OCI-LY1 (cell line): ENCODE measurements around the gene ZNF254.

ENCODE experiments used
- H2AFZ ChIP-seq: fragments of 200-600 bp; sonication (generic), shearing (Covaris generic); 2 replicates; pipeline ENCODE4 v1.6.0; 2014; ENCODE audit warnings: antibody characterized with exemption, mild to moderate bottlenecking, low read length
- H3F3A ChIP-seq: fragments of 200-600 bp; sonication (generic), shearing (Covaris generic); 2 replicates; pipeline ENCODE4 v1.6.0; 2014; ENCODE audit warnings: mild to moderate bottlenecking, antibody characterized with exemption, low read length, moderate library complexity; ENCODE audit not compliant: insufficient read depth
- H3K27ac ChIP-seq: fragments of 200-600 bp; sonication (generic); 2 replicates; pipeline ENCODE4 v1.5.1; 2014; ENCODE audit warnings: low read length, mixed run types, mild to moderate bottlenecking, low read depth; ENCODE audit not compliant: poor library complexity, severe bottlenecking
- H3K27me3 ChIP-seq: fragments of 200-600 bp; sonication (generic); 2 replicates; pipeline ENCODE4 v1.6.0; 2014; ENCODE audit warnings: antibody characterized with exemption, mild to moderate bottlenecking, low read length, moderate library complexity; ENCODE audit not compliant: insufficient read depth
- H3K36me3 ChIP-seq: fragments of 200-600 bp; sonication (generic); 2 replicates; pipeline ENCODE4 v1.6.1; 2014; ENCODE audit warnings: mild to moderate bottlenecking, antibody characterized with exemption, low read length, moderate library complexity, mixed read lengths; ENCODE audit not compliant: insufficient read depth
- H3K4me1 ChIP-seq: fragments of 200-600 bp; sonication (generic); 2 replicates; pipeline ENCODE4 v1.5.1; 2014; ENCODE audit warnings: mild to moderate bottlenecking, low read length, moderate library complexity; ENCODE audit not compliant: insufficient read depth, severe bottlenecking
- H3K4me2 ChIP-seq: fragments of 200-600 bp; sonication (generic), shearing (Covaris generic); 2 replicates; pipeline ENCODE4 v1.6.1; 2014; ENCODE audit warnings: low read length
- H3K4me3 ChIP-seq: fragments of 200-600 bp; sonication (generic); 2 replicates; pipeline ENCODE4 v1.5.1; 2014; ENCODE audit warnings: low read length, low read depth, mild to moderate bottlenecking, mixed read lengths; ENCODE audit not compliant: poor library complexity, severe bottlenecking
- H3K79me2 ChIP-seq: fragments of 200-600 bp; shearing (Covaris generic); 2 replicates; pipeline ENCODE4 v1.6.1; 2016; ENCODE audit warnings: mixed run types, low read length, mixed read lengths; ENCODE audit not compliant: insufficient read depth
- H3K9ac ChIP-seq: fragments of 200-600 bp; sonication (generic), shearing (Covaris generic); 2 replicates; pipeline ENCODE4 v1.6.1; 2014; ENCODE audit warnings: mild to moderate bottlenecking, low read length, mixed read lengths
- H3K9me2 ChIP-seq: fragments of 200-600 bp; sonication (generic), shearing (Covaris generic); 2 replicates; pipeline ENCODE4 v1.6.1; 2014; ENCODE audit warnings: low read depth, mild to moderate bottlenecking, low read length, mixed read lengths
- H3K9me3 ChIP-seq: fragments of 200-600 bp; shearing (Covaris generic); 2 replicates; pipeline ENCODE4 v1.6.1; 2014; ENCODE audit warnings: low read length, mixed read lengths
- H4K20me1 ChIP-seq: fragments of 200-600 bp; sonication (generic), shearing (Covaris generic); 2 replicates; pipeline ENCODE4 v1.6.0; 2016; ENCODE audit warnings: mild to moderate bottlenecking, low read length; ENCODE audit not compliant: insufficient read depth
- CTCF ChIP-seq: fragments of 200-600 bp; sonication (generic), shearing (Covaris generic); IDR thresholded peaks from 2 replicates; pipeline ENCODE4 v1.5.1; 2017; ENCODE audit warnings: mild to moderate bottlenecking, antibody characterized with exemption, low read length, moderate library complexity, mixed read lengths
- EZH2 ChIP-seq: fragments of 200-600 bp; sonication (generic), shearing (Covaris generic); IDR thresholded peaks from 2 replicates; pipeline ENCODE4 v1.8.0; 2017; ENCODE audit warnings: borderline replicate concordance, mixed run types, mild to moderate bottlenecking, antibody characterized with exemption, low read length, moderate library complexity, mixed read lengths

The ZNF254 gene

GRCh38 chr19:24177686-24178085 is 90.7 kb downstream of the ZNF254 start:
- H3K9ac ChIP-seq, result no peak overlapping the region
- no peak overlapping the region for H2AFZ ChIP-seq
- H3K27ac ChIP-seq, result no peak overlapping the region
- no peaks in the 10 kb centered on the region for H3K9me2 ChIP-seq
- no peaks in the 10 kb centered on the region for H3F3A ChIP-seq
- H4K20me1 ChIP-seq, result no peaks in the 10 kb centered on the region
- H3K79me2 ChIP-seq, result no peaks in the 10 kb centered on the region
- H3K4me3 ChIP-seq, result no peak overlapping the region
- no peaks in the 10 kb centered on the region for H3K27me3 ChIP-seq
- no peaks in the 10 kb centered on the region for H3K36me3 ChIP-seq
- no peak overlapping the region for H3K4me2 ChIP-seq
- no peak for TF ChIP-seq EZH2
- TF ChIP-seq CTCF, result no peak
- no peaks in the 10 kb centered on the region for H3K4me1 ChIP-seq
- no peaks in the 10 kb centered on the region for H3K9me3 ChIP-seq

GRCh38 chr19:24178207-24178606 is 91.2 kb downstream of the ZNF254 start:
- Histone ChIP-seq H3K27ac (no peak overlapping the region), H3F3A (no peaks in the 10 kb centered on the region), H3K79me2 (no peaks in the 10 kb centered on the region), H3K36me3 (no peaks in the 10 kb centered on the region), H4K20me1 (no peaks in the 10 kb centered on the region), H3K27me3 (no peaks in the 10 kb centered on the region), H3K9me2 (no peaks in the 10 kb centered on the region), H2AFZ (no peak overlapping the region), H3K4me1 (no peaks in the 10 kb centered on the region), H3K9me3 (no peaks in the 10 kb centered on the region), H3K4me3 (no peak overlapping the region), H3K4me2 (no peak overlapping the region), H3K9ac (no peak overlapping the region)
- TF ChIP-seq CTCF (no peak), EZH2 (no peak)
